ENCODE measurements around the gene RAB1B.
A peak's percentile ranks its signal among the peaks of the same experiment; 100 is the strongest.

Gene RAB1B

GRCh38 chr11:66283461-66284105, 15.1 kb downstream of the RAB1B start:
- TF ChIP-seq, protein P1, sequence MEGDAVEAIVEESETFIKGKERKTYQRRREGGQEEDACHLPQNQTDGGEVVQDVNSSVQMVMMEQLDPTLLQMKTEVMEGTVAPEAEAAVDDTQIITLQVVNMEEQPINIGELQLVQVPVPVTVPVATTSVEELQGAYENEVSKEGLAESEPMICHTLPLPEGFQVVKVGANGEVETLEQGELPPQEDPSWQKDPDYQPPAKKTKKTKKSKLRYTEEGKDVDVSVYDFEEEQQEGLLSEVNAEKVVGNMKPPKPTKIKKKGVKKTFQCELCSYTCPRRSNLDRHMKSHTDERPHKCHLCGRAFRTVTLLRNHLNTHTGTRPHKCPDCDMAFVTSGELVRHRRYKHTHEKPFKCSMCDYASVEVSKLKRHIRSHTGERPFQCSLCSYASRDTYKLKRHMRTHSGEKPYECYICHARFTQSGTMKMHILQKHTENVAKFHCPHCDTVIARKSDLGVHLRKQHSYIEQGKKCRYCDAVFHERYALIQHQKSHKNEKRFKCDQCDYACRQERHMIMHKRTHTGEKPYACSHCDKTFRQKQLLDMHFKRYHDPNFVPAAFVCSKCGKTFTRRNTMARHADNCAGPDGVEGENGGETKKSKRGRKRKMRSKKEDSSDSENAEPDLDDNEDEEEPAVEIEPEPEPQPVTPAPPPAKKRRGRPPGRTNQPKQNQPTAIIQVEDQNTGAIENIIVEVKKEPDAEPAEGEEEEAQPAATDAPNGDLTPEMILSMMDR (IDR thresholded peaks at IDR 0.05; ENCODE audit: low read depth, low read length, missing control alignments): peak; percentile 36
- no peak overlapping the region for H3K27ac ChIP-seq
- no peak for DNase-seq

DNA sequence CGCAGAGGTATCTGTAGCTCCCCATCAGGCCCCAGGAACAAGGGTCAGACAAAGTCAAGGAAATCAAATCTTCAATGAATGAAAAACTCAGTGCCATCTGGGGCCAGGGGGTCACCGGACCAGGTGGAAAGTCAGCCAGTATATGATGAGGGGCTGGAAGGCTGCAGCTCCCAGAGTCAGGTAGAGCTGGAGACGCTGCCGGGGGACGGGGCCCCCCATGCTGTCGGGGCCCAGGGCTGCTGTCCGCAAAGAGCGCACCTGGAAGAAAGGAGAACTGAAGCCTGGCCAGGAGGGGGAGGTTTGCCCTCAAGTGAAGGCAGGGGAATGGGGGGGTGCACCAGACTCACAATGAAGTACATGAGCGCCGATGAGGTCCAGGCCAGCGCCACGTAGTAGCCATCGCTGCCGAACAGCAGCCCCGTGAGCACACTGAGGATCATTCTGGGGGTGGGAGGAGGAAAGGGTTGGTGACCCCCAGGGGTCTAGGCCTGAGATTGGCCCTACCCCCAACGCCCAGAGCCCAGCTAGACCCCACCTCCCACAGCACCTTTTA, 16.2 kb downstream of the RAB1B start:
- H3K27me3 ChIP-seq (replicated peaks): no peaks in the 10 kb centered on the region
- in situ Hi-C loops (cut with HindIII; ENCODE audit: low pct_ligation_motif_present, low sequenced_read_pairs): no loop called here
- TF ChIP-seq, protein P1 (IDR thresholded peaks at IDR 0.05; ENCODE audit: low read depth, low read length, missing control alignments): no peak
- DNase-seq: no peak
- peaks cover 15% of the 10 kb centered on the region for H3K36me3 ChIP-seq (replicated peaks)
- no peak overlapping the region for H3K27ac ChIP-seq
- no peak overlapping the region for H3K4me3 ChIP-seq (ENCODE audit: low read depth, low read length)

More at GRCh38 chr11:66283461-66284105, 15.1 kb downstream of the RAB1B start:
- no peaks in the 10 kb centered on the region for H3K27me3 ChIP-seq (replicated peaks)
- no peak overlapping the region for H3K4me3 ChIP-seq (ENCODE audit: low read depth, low read length)
- in situ Hi-C loops (cut with HindIII; ENCODE audit: low pct_ligation_motif_present, low sequenced_read_pairs): no loop called here
- H3K36me3 ChIP-seq (replicated peaks): peaks cover 15% of the 10 kb centered on the region

DNA sequence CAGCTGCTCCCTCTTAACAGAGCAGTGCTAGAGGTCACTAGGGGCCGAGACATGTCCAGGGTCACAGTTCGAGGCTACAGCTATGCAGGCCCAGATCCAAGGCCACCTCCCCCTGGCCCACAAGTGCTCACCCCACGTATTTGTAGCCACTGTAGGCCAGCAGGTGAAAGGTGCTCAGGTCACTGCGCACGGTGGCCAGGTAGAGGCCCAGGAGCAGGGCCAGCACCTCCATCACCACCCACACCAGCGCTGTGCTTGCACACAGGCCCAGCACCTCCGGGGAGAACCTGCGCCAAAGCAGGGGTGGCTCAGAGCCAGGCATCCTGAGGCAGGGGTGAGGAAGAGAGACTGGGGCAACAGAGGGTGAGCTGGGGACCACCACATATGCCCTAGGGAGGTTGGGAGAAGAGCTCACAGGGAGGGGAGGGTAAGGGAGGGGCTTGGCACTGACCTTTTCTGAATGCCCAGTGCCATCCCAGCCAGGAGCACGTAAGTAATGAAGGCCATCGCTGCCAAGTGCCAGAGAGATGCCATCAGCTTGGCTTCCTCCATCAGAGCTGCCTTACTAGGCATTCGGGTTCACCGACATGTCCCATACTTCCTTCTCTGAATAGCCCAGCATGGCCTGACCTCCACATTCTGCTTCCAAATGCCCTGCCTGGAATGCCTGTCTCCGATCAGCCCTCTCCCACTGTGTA, 17.0 kb downstream of the RAB1B start:
- H3K36me3 ChIP-seq (replicated peaks): peaks cover 15% of the 10 kb centered on the region
- no peak overlapping the region for H3K4me3 ChIP-seq (ENCODE audit: low read depth, low read length)
- H3K27ac ChIP-seq: no peak overlapping the region
- no peak for DNase-seq
- in situ Hi-C loops (cut with HindIII; ENCODE audit: low pct_ligation_motif_present, low sequenced_read_pairs): no loop called here
- H3K27me3 ChIP-seq (replicated peaks): no peaks in the 10 kb centered on the region
- TF ChIP-seq, protein P1 (IDR thresholded peaks at IDR 0.05; ENCODE audit: low read depth, low read length, missing control alignments): no peak

GRCh38 chr11:66286699-66287098, 18.3 kb downstream of the RAB1B start:
- H3K27ac ChIP-seq: no peak overlapping the region
- DNase-seq: no peak
- H3K36me3 ChIP-seq (replicated peaks): peaks cover 15% of the 10 kb centered on the region
- TF ChIP-seq, protein P1 (IDR thresholded peaks at IDR 0.05; ENCODE audit: low read depth, low read length, missing control alignments): no peak
- in situ Hi-C loops (cut with HindIII; ENCODE audit: low pct_ligation_motif_present, low sequenced_read_pairs): no loop called here
- peaks cover 4% of the 10 kb centered on the region for H3K27me3 ChIP-seq (replicated peaks)
- H3K4me3 ChIP-seq (ENCODE audit: low read depth, low read length): no peak overlapping the region

- Histone ChIP-seq H3K4me3 (ENCODE audit: low read depth, low read length) (peak overlapping the region; percentile 72), H3K36me3 (replicated peaks) (peaks cover 15% of the 10 kb centered on the region)
- TF ChIP-seq, protein P1 (IDR thresholded peaks at IDR 0.05; ENCODE audit: low read depth, low read length, missing control alignments): no peak
Observed at GRCh38 chr11:66287211-66287888, 18.9 kb downstream of the RAB1B start.

More at GRCh38 chr11:66287211-66287888, 18.9 kb downstream of the RAB1B start:
- in situ Hi-C loops (cut with HindIII; ENCODE audit: low pct_ligation_motif_present, low sequenced_read_pairs): no loop called here
- DNase-seq: no peak
- Histone ChIP-seq H3K27me3 (replicated peaks) (peaks cover 11% of the 10 kb centered on the region), H3K27ac (no peak overlapping the region)

Measured in brain microvascular endothelial cell (primary cell).